Sigmoid colon (tissue), 4 donors: ENCODE data around the gene CCL17.

Source experiments
- POLR2AphosphoS5 ChIP-seq, 4 donors: sonication (generic); formaldehyde crosslinking; IDR thresholded peaks; one replicate each; pipeline ENCODE4 v1.6.1; 2017; ENCODE audit warnings: antibody characterized with exemption in 4 of 4
- TF ChIP-seq, protein P1 (sequence below), 4 experiments: fragments of 450-650 bp in 3 of 4; fragments of 200-600 bp in 1 of 4; IDR thresholded peaks; one replicate each; pipeline ENCODE4 v1.5.1; 2016 to 2019; ENCODE audit warnings: antibody characterized with exemption in 4 of 4, mild to moderate bottlenecking in 3 of 4, moderate library complexity in 2 of 4

GRCh38 chr16:57379579-57379978 lies 25.0 kb upstream of the CCL17 start:
- TF ChIP-seq, protein P1, sequence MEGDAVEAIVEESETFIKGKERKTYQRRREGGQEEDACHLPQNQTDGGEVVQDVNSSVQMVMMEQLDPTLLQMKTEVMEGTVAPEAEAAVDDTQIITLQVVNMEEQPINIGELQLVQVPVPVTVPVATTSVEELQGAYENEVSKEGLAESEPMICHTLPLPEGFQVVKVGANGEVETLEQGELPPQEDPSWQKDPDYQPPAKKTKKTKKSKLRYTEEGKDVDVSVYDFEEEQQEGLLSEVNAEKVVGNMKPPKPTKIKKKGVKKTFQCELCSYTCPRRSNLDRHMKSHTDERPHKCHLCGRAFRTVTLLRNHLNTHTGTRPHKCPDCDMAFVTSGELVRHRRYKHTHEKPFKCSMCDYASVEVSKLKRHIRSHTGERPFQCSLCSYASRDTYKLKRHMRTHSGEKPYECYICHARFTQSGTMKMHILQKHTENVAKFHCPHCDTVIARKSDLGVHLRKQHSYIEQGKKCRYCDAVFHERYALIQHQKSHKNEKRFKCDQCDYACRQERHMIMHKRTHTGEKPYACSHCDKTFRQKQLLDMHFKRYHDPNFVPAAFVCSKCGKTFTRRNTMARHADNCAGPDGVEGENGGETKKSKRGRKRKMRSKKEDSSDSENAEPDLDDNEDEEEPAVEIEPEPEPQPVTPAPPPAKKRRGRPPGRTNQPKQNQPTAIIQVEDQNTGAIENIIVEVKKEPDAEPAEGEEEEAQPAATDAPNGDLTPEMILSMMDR (IDR thresholded peaks at IDR 0.05) = no peak
- no peak for TF ChIP-seq POLR2AphosphoS5 (IDR thresholded peaks at IDR 0.05)
